ENCODE data around the gene ARHGEF6. TPM values are rescaled to one million over a fixed set of nuclear protein-coding genes. Genes with fewer than 3 reads are reported as not detected.

Gene ARHGEF6
- total RNA-seq, 8 experiments from 2014 or later: 1.5 to 15.8 (median 2.8) TPM

DNA sequence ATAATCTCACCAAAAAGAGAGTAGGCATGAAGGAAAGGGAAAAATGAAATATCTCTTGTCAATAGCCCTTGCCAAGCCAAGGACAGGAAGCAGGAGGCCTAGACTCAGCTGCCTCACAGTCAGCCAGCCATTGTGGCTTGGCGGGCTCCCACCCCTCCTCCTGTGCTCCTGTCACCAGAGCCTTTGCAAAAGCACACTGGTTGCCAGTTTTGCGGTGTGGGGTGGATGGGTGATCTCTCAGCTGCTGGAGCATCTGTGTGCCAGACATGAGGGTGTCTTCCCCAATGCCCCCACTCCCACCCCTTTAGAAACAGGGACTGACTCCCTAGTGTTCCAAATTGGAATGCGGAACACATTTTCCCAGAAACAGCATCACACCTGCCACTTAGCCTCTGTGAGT is 26.1 kb downstream of the ARHGEF6 start:
- in situ Hi-C loops (cut with MboI; ENCODE audit: low pct_unique_long_range_greater_than_20kb in 2 of 9, low sequenced_read_pairs in 9 of 9, unreplicated experiment in 9 of 9): no loop called here
- Histone ChIP-seq H3K27ac (no peak overlapping the region), H3K4me3 (no peak overlapping the region), H3K4me1 (replicated peaks in 1 of 2) (no peaks in the 10 kb centered on the region)
- peak in 4 of 8 experiments; percentile 19 to 72 (median 34) for ATAC-seq (replicated peaks in 6 of 8)
- 0 to 100% (median 83%) methylated on average over 1 of the region's 3 CpGs; no CpG with 5 or more reads in 7 of the 10 experiments for WGBS, 10 experiments

- no peak overlapping the region for H3K4me3 ChIP-seq
- in situ Hi-C loops (cut with MboI; ENCODE audit: low pct_unique_long_range_greater_than_20kb in 2 of 9, low sequenced_read_pairs in 9 of 9, unreplicated experiment in 9 of 9): no loop called here
- peak in 6 of 8 experiments; percentile 27 to 95 (median 45) for ATAC-seq (replicated peaks in 6 of 8)
- H3K27ac ChIP-seq: no peak overlapping the region
- no peaks in the 10 kb centered on the region for H3K4me1 ChIP-seq (replicated peaks in 1 of 2)
- 19 to 29% methylated on average over 2 of the region's 2 CpGs; no CpG with 5 or more reads in 8 of the 10 experiments for WGBS, 10 experiments
Measured at GRCh38 chrX:136752796-136753195, 27.9 kb downstream of the ARHGEF6 start.

DNA sequence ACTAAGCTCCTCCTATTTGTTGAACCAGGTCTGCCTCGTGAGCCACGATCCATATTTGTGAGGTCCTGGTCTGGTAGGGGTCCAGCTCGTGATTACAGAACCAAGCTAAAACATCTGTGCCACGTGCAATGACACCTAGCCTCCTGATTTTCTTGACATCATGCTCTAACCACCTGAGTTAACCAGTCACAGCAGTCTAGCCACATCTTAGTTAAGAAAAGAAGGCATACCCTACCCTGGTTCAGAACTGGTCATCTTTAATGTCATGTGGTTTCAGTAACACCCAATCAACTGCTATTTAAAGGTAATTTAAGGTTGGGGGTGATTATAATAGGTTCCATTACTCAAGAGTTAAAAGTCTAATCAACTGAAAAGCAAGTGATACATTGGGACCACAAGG is 28.4 kb downstream of the ARHGEF6 start:
- no peak overlapping the region for H3K27ac ChIP-seq
- H3K4me1 ChIP-seq (replicated peaks in 1 of 2): no peaks in the 10 kb centered on the region
- ATAC-seq (replicated peaks in 6 of 8): no peak
- 46 to 100% (median 80%) methylated on average over 1 to 4 of the region's 4 CpGs; no CpG with 5 or more reads in 6 of the 10 experiments for WGBS, 10 experiments
- H3K4me3 ChIP-seq: no peak overlapping the region
- in situ Hi-C loops (cut with MboI; ENCODE audit: low pct_unique_long_range_greater_than_20kb in 2 of 9, low sequenced_read_pairs in 9 of 9, unreplicated experiment in 9 of 9): no loop called here

DNA sequence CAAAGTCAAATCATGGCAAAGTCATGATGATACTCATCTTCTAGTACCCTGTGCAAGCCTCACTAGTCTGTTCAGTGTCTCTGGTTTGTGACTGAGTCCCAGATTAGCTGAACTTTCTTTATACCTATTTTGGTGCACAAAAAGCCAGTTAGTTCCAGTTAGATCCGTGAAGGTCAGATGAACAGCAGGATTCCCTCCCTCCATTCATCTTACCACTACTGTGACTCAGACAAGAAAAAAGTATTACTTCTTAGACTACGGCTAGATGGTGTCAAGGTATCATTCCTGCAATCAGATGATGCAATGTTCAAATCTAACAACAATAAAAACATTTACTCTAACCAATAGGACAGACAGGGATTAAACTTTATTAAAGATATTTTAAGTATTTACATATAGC is 30.4 kb downstream of the ARHGEF6 start:
- no peak overlapping the region for H3K27ac ChIP-seq
- H3K4me1 ChIP-seq (replicated peaks in 1 of 2): no peaks in the 10 kb centered on the region
- 14 to 100% (median 26%) methylated on average over 1 to 2 of the region's 2 CpGs; no CpG with 5 or more reads in 5 of the 10 experiments for WGBS, 10 experiments

GRCh38 chrX:136747003-136747986 is 33.4 kb downstream of the ARHGEF6 start:
- ATAC-seq (replicated peaks in 6 of 8): peak in 7 of 8 experiments; percentile 36 to 93 (median 55)
- in situ Hi-C loops (cut with MboI; ENCODE audit: low pct_unique_long_range_greater_than_20kb in 2 of 9, low sequenced_read_pairs in 9 of 9, unreplicated experiment in 9 of 9): no loop called here
- no peak overlapping the region for H3K27ac ChIP-seq
- H3K4me3 ChIP-seq: no peak overlapping the region
- no peaks in the 10 kb centered on the region for H3K4me1 ChIP-seq (replicated peaks in 1 of 2)
- 16 to 100% (median 69%) methylated on average over 2 to 7 of the region's 8 CpGs; no CpG with 5 or more reads in 4 of the 10 experiments for WGBS, 10 experiments

More for the DNA sequence above, 30.4 kb downstream of the ARHGEF6 start:
- ATAC-seq (replicated peaks in 6 of 8): peak in 2 of 8 experiments; percentile 11 to 24
- no peak overlapping the region for H3K4me3 ChIP-seq
- in situ Hi-C loops (cut with MboI; ENCODE audit: low pct_unique_long_range_greater_than_20kb in 2 of 9, low sequenced_read_pairs in 9 of 9, unreplicated experiment in 9 of 9): no loop called here

GRCh38 chrX:136745215-136746173 is 35.2 kb downstream of the ARHGEF6 start:
- Histone ChIP-seq H3K4me3 (no peak overlapping the region), H3K27ac (no peak overlapping the region), H3K4me1 (replicated peaks in 1 of 2) (no peaks in the 10 kb centered on the region)
- in situ Hi-C loops (cut with MboI; ENCODE audit: low pct_unique_long_range_greater_than_20kb in 2 of 9, low sequenced_read_pairs in 9 of 9, unreplicated experiment in 9 of 9): no loop called here
- 33 to 95% (median 52%) methylated on average over 2 to 7 of the region's 7 CpGs; no CpG with 5 or more reads in 4 of the 10 experiments for WGBS, 10 experiments
- ATAC-seq (replicated peaks in 6 of 8): no peak

DNA sequence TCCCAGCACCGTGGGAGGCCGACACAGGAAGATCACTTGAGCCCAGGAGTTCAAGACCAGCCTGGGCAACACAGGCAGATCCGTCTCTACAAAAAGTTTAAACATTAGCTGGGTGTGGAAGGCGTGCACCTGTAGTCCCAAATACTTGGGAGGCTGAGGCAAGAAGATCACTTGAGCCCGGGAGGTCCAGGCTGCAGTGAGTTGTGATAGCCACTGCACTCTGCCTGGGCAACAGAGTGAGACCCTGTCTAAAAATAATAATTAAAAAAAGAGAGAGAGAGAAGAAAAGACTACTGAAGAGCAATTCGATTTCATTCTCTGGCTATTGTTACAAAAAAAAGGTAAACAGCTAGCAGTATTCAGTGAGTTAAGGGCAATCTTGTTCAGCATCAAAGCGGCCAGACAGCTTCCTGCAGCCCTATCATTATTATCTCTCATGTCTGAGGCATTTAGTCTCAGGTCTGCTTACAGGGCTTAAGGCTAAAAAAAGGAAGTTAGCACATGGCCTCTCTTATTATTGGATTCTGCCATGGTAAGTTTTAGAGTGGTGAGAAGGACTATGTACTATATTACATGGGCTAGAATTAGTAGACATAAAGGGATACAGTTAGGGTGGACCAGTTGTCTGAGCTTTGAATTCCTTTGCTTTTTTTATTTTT is 37.9 kb downstream of the ARHGEF6 start:
- in situ Hi-C loops (cut with MboI; ENCODE audit: low pct_unique_long_range_greater_than_20kb in 2 of 9, low sequenced_read_pairs in 9 of 9, unreplicated experiment in 9 of 9): no loop called here
- Histone ChIP-seq H3K4me1 (replicated peaks in 1 of 2) (no peaks in the 10 kb centered on the region), H3K27ac (no peak overlapping the region), H3K4me3 (no peak overlapping the region)
- 45 to 100% (median 82%) methylated on average over 1 to 5 of the region's 7 CpGs; no CpG with 5 or more reads in 5 of the 10 experiments for WGBS, 10 experiments
- no peak for ATAC-seq (replicated peaks in 6 of 8)

GRCh38 chrX:136738049-136738729 is 42.5 kb downstream of the ARHGEF6 start:
- Histone ChIP-seq H3K4me1 (replicated peaks in 1 of 2) (no peaks in the 10 kb centered on the region), H3K27ac (no peak overlapping the region), H3K4me3 (no peak overlapping the region)
- in situ Hi-C loops (cut with MboI; ENCODE audit: low pct_unique_long_range_greater_than_20kb in 2 of 9, low sequenced_read_pairs in 9 of 9, unreplicated experiment in 9 of 9): no loop called here
- 55 to 100% (median 92%) methylated on average over 1 to 2 of the region's 4 CpGs; no CpG with 5 or more reads in 6 of the 10 experiments for WGBS, 10 experiments
- no peak for ATAC-seq (replicated peaks in 6 of 8)

- in situ Hi-C loops (cut with MboI; ENCODE audit: low pct_unique_long_range_greater_than_20kb in 2 of 9, low sequenced_read_pairs in 9 of 9, unreplicated experiment in 9 of 9): no loop called here
- ATAC-seq (replicated peaks in 6 of 8): no peak
- Histone ChIP-seq H3K27ac (no peak overlapping the region), H3K4me3 (no peak overlapping the region), H3K4me1 (replicated peaks in 1 of 2) (no peaks in the 10 kb centered on the region)
- WGBS, 10 experiments: 62 to 100% (median 100%) methylated on average over 1 to 5 of the region's 7 CpGs; no CpG with 5 or more reads in 7 of the 10 experiments
Measured at GRCh38 chrX:136736690-136737089, 44.0 kb downstream of the ARHGEF6 start.

- H3K4me3 ChIP-seq: no peak overlapping the region
- no peak for ATAC-seq (replicated peaks in 6 of 8)
- H3K27ac ChIP-seq: no peak overlapping the region
- 17% methylated on average over 1 of the region's 1 CpG; no CpG with 5 or more reads in 9 of the 10 experiments for WGBS, 10 experiments
- no peaks in the 10 kb centered on the region for H3K4me1 ChIP-seq (replicated peaks in 1 of 2)
- in situ Hi-C loops (cut with MboI; ENCODE audit: low pct_unique_long_range_greater_than_20kb in 2 of 9, low sequenced_read_pairs in 9 of 9, unreplicated experiment in 9 of 9): no loop called here
Measured at GRCh38 chrX:136735601-136736000, 45.1 kb downstream of the ARHGEF6 start.

GRCh38 chrX:136733613-136734012 is 47.1 kb downstream of the ARHGEF6 start:
- Histone ChIP-seq H3K4me1 (replicated peaks in 1 of 2) (no peaks in the 10 kb centered on the region), H3K27ac (no peak overlapping the region), H3K4me3 (no peak overlapping the region)
- in situ Hi-C loops (cut with MboI; ENCODE audit: low pct_unique_long_range_greater_than_20kb in 2 of 9, low sequenced_read_pairs in 9 of 9, unreplicated experiment in 9 of 9): no loop called here
- no peak for ATAC-seq (replicated peaks in 6 of 8)
- 21 to 93% (median 76%) methylated on average over 2 to 3 of the region's 3 CpGs; no CpG with 5 or more reads in 6 of the 10 experiments for WGBS, 10 experiments

DNA sequence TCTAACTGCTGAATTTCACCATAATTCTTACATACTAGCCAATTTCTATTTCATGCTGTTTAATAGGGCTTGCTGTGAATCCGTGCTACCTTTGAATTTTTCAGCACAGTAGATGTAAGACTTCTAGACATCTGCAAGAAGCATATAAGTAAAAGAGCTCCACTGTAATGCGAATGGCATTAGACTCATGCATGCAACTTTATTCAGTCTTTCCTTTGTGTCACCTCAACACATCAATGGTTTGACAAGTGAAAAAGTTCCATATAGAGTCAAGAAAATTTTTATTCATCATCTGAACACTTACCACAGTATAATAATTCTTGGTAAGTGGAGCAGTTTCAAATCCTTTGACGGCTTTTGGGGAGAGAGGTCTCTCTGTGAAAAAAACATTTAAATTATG is 48.9 kb downstream of the ARHGEF6 start:
- Histone ChIP-seq H3K4me3 (no peak overlapping the region), H3K27ac (no peak overlapping the region), H3K4me1 (replicated peaks in 1 of 2) (no peaks in the 10 kb centered on the region)
- in situ Hi-C loops (cut with MboI; ENCODE audit: low pct_unique_long_range_greater_than_20kb in 2 of 9, low sequenced_read_pairs in 9 of 9, unreplicated experiment in 9 of 9): no loop called here
- 0 to 100% (median 59%) methylated on average over 1 to 3 of the region's 3 CpGs; no CpG with 5 or more reads in 5 of the 10 experiments for WGBS, 10 experiments
- ATAC-seq (replicated peaks in 6 of 8): no peak

Data from motor neuron (in vitro differentiated cells).